K562 (cell line): ENCODE data around the gene ZCCHC3. TPM values are rescaled to one million over a fixed set of nuclear protein-coding genes. Genes with fewer than 3 reads are reported as not detected.
A peak's percentile ranks its signal among the peaks of the same experiment; 100 is the strongest.

Experiments
- ATAC-seq: fragments of 200-7000 bp; cut with Tn5 transposase; 3 replicates; pipeline ENCODE4 v1.9.1; 2020; ENCODE audit warnings: moderate library complexity
- BruUV-seq: library from RNA; stranded (reverse); fragments of 400-500 nt; replicated peaks from 2 replicates; lab custom pipeline; 2021; lab: Mats Ljungman, UMichigan
- CTCF ChIA-PET: fragments of 300-600 bp; formaldehyde crosslinking; extraction: SDS; loops from one replicate; lab custom pipeline; 2021; ENCODE audit warnings: low intra/inter-chr PET ratio; lab: Yijun Ruan, JAX
- POLR2A ChIA-PET: fragments of 300-600, 350-650 bp; sonication (Branson Sonifier 250); formaldehyde crosslinking; extraction: SDS; loops from one replicate; lab custom pipeline; 2021; ENCODE audit warnings: antibody characterized with exemption, inconsistent platforms; lab: Yijun Ruan, JAX
- DNase-seq, 4 experiments: peaks; one replicate each; pipeline versions ENCODE4 v3.0.0 to v3.0.0-alpha.2; 2011 to 2018; ENCODE audit warnings: low spot score in 3 of 4, mixed read lengths in 3 of 4; ENCODE audit errors: extremely low read depth in 1 of 4
- FAIRE-seq: peaks from 2 replicates; lab custom pipeline; 2011; peaks lifted over from hg19 to GRCh38; lab: Jason Lieb, UNC
- H2AFZ ChIP-seq: 2 replicates; pipeline ENCODE4 v1.6.0; 2011; ENCODE audit warnings: low read depth, low read length, control low read depth, inconsistent platforms
- H3K27ac ChIP-seq: fragments of 200-600 bp; 3 replicates; pipeline ENCODE4 v1.8.0; 2011; ENCODE audit warnings: low read depth, mild to moderate bottlenecking, control low read depth, inconsistent platforms, low read length, moderate library complexity, mixed read lengths; ENCODE audit errors: extremely low read depth
- H3K27me3 ChIP-seq, 2 experiments: fragments of 300-600 bp in 1 of 2; 2 replicates in 1 of 2; 3 replicates in 1 of 2; pipeline versions ENCODE4 v1.6.0 to v1.8.0; 2011; ENCODE audit warnings: inconsistent platforms in 2 of 2, low read length in 2 of 2, mild to moderate bottlenecking in 1 of 2, mixed read lengths in 1 of 2, moderate library complexity in 1 of 2; ENCODE audit not compliant: control insufficient read depth in 2 of 2, insufficient read depth in 2 of 2
- H3K36me3 ChIP-seq: fragments of 300-600 bp; 3 replicates; pipeline ENCODE4 v1.8.0; 2011; ENCODE audit warnings: mild to moderate bottlenecking, low read length, inconsistent platforms; ENCODE audit not compliant: control insufficient read depth, insufficient read depth
- H3K4me1 ChIP-seq, 2 experiments: fragments of 200-600 bp in 1 of 2; replicated peaks in 1 of 2; 2 replicates in 1 of 2; 3 replicates in 1 of 2; pipeline versions ENCODE4 v1.5.1 to v1.8.0; 2011; ENCODE audit warnings: inconsistent platforms in 2 of 2, low read length in 2 of 2, mild to moderate bottlenecking in 1 of 2, mixed read lengths in 1 of 2, moderate library complexity in 1 of 2; ENCODE audit not compliant: control insufficient read depth in 2 of 2, insufficient read depth in 2 of 2
- H3K4me2 ChIP-seq: 2 replicates; pipeline ENCODE4 v1.6.1; 2011; ENCODE audit warnings: low read length, control low read depth, inconsistent platforms, mixed read lengths; ENCODE audit not compliant: insufficient read depth
- H3K4me3 ChIP-seq: fragments of 200-600 bp; sonication (generic), shearing (Covaris generic); 2 replicates; pipeline ENCODE4 v1.5.1; 2016; ENCODE audit warnings: control low read depth, inconsistent platforms
- H3K79me2 ChIP-seq: fragments of 200-600 bp; 3 replicates; pipeline ENCODE4 v1.8.0; 2011; ENCODE audit warnings: low read length, inconsistent platforms; ENCODE audit not compliant: control insufficient read depth, insufficient read depth
- H3K9ac ChIP-seq, 2 experiments: 2 replicates each; pipeline versions ENCODE4 v1.6.0 to v1.6.1; 2011; ENCODE audit warnings: low read depth in 2 of 2, low read length in 2 of 2, control low read depth in 1 of 2, inconsistent platforms in 1 of 2, mild to moderate bottlenecking in 1 of 2, mixed read lengths in 1 of 2; ENCODE audit not compliant: insufficient read depth in 1 of 2
- H3K9me1 ChIP-seq: one replicate; pipeline ENCODE4 v1.6.0; 2011; ENCODE audit warnings: inconsistent platforms, mild to moderate bottlenecking, low read length, moderate library complexity; ENCODE audit not compliant: control insufficient read depth, insufficient read depth
- H3K9me3 ChIP-seq: replicated peaks from 2 replicates; pipeline ENCODE4 v1.5.1; 2011; ENCODE audit warnings: low read depth, low read length, inconsistent platforms; ENCODE audit not compliant: control insufficient read depth, insufficient read depth
- H4K20me1 ChIP-seq: replicated peaks from 2 replicates; pipeline ENCODE4 v1.6.1; 2011; ENCODE audit warnings: low read length, inconsistent platforms, mixed read lengths; ENCODE audit not compliant: control insufficient read depth, insufficient read depth
- ARID3A ChIP-seq: IDR thresholded peaks from 2 replicates; pipeline ENCODE4 v1.6.1; 2012; ENCODE audit warnings: low read depth, low read length, improper control_type of control experiment, borderline replicate concordance
- CTBP1 ChIP-seq: fragments of 450-650 bp; IDR thresholded peaks from 2 replicates; pipeline ENCODE4 v1.6.1; 2016; ENCODE audit warnings: borderline replicate concordance
- DLX4 ChIP-seq: fragments of 250-450 bp; sonication (Bioruptor Pico); IDR thresholded peaks from 2 replicates; pipeline ENCODE4 v1.6.1; 2021; ENCODE audit warnings: mild to moderate bottlenecking
- ESRRA ChIP-seq: fragments of 450-650 bp; IDR thresholded peaks from 2 replicates; pipeline ENCODE4 v1.6.1; 2014; ENCODE audit warnings: low read depth, mild to moderate bottlenecking, moderate library complexity, borderline replicate concordance
- ETV1 ChIP-seq: fragments of 450-650 bp; conservative IDR thresholded peaks from 2 replicates; pipeline ENCODE4 v1.6.1; 2016; ENCODE audit warnings: missing genetic modification characterization, control low read depth, low read depth, missing compliant biosample characterization
- HBP1 ChIP-seq: fragments of 450-650 bp; formaldehyde crosslinking; IDR thresholded peaks from 2 replicates; pipeline ENCODE4 v1.4.0; 2022; ENCODE audit warnings: missing genetic modification characterization
- KDM1A ChIP-seq, 2 experiments: fragments of 450-650 bp; IDR thresholded peaks; 2 replicates each; pipeline ENCODE4 v1.6.1; 2016; ENCODE audit warnings: mild to moderate bottlenecking in 2 of 2
- MYC ChIP-seq, 2 experiments: fragments of 250-450 bp in 1 of 2; sonication (Bioruptor Pico) in 1 of 2; IDR thresholded peaks; 2 replicates each; pipeline versions ENCODE4 v1.5.1 to v1.6.1; 2012 to 2021; ENCODE audit warnings: low read depth in 2 of 2, borderline replicate concordance in 1 of 2, improper control_type of control experiment in 1 of 2, low read length in 1 of 2, mild to moderate bottlenecking in 1 of 2, moderate library complexity in 1 of 2
- NR4A1 ChIP-seq, 2 experiments: fragments of 250-450 bp in 1 of 2; fragments of 450-650 bp in 1 of 2; sonication (Bioruptor Pico) in 1 of 2; IDR thresholded peaks; 2 replicates each; pipeline versions ENCODE4 v1.4.0 to v1.6.1; 2016 to 2020; ENCODE audit warnings: mild to moderate bottlenecking in 2 of 2, missing compliant biosample characterization in 1 of 2, missing genetic modification characterization in 1 of 2, moderate library complexity in 1 of 2
- OTX1 ChIP-seq: fragments of 450-650 bp; formaldehyde crosslinking; IDR thresholded peaks from 2 replicates; pipeline ENCODE4 v1.4.0; 2022; ENCODE audit warnings: mild to moderate bottlenecking
- PCBP1 ChIP-seq: fragments of 200-400 bp; formaldehyde crosslinking; IDR thresholded peaks from 2 replicates; pipeline ENCODE4 v1.6.1; 2018; ENCODE audit warnings: mild to moderate bottlenecking, low read depth, low read length; ENCODE audit not compliant: poor library complexity, severe bottlenecking
- POLR2G ChIP-seq: fragments of 200-400 bp; formaldehyde crosslinking; IDR thresholded peaks from 2 replicates; pipeline ENCODE4 v1.6.1; 2017; ENCODE audit warnings: low read depth, mild to moderate bottlenecking, antibody characterized with exemption, low read length, moderate library complexity
- PURB ChIP-seq: sonication (generic); formaldehyde crosslinking; IDR thresholded peaks from 2 replicates; pipeline ENCODE4 v1.9.0; 2021; ENCODE audit warnings: low read depth, mild to moderate bottlenecking, missing genetic modification reagents
- RBM22 ChIP-seq: fragments of 200-400 bp; formaldehyde crosslinking; IDR thresholded peaks from 2 replicates; pipeline ENCODE4 v1.6.1; 2018; ENCODE audit warnings: low read length, low read depth; ENCODE audit not compliant: poor library complexity, severe bottlenecking
- SP2 ChIP-seq: IDR thresholded peaks from 2 replicates; pipeline ENCODE4 v1.6.1; 2011; ENCODE audit warnings: mild to moderate bottlenecking, low read depth, low read length, moderate library complexity; ENCODE audit not compliant: poor library complexity, severe bottlenecking; ENCODE audit errors: extremely low read depth
- THAP7 ChIP-seq: fragments of 250-450 bp; sonication (Bioruptor Pico); IDR thresholded peaks from 2 replicates; pipeline ENCODE4 v1.5.0; 2021
- TRIM24 ChIP-seq, 2 experiments: fragments of 450-650 bp; IDR thresholded peaks; 2 replicates each; pipeline ENCODE4 v1.6.1; 2016
- ZNF507 ChIP-seq: conservative IDR thresholded peaks from 2 replicates; pipeline ENCODE4 v1.6.1; 2017; ENCODE audit warnings: missing genetic modification characterization, missing compliant biosample characterization
- WGBS: fragments of 100-300 bp; shearing (Covaris generic); methylation state at CpG from one replicate; pipeline ENCODE4 v1.1.6; 2016; ENCODE audit warnings: low coverage, mixed read lengths; ENCODE audit not compliant: insufficient coverage; ENCODE audit errors: missing lambda C conversion rate; 5-methylcytosine and 5-hydroxymethylcytosine counted together
- in situ Hi-C: fragments of 300-500 bp; cut with MboI; formaldehyde crosslinking; loops from 4 replicates; pipeline ENCODE4 v1.15.0; 2018; ENCODE audit warnings: inconsistent platforms, mixed read lengths
- intact Hi-C: fragments of 100-400 bp; cut with micrococcal nuclease; formaldehyde crosslinking; loops from 2 replicates; pipeline ENCODE4 v1.14.2; 2022
- polyA plus RNA-seq, 8 experiments: library from polyadenylated mRNA; depleted of rRNA in 4 of 8; stranded (reverse) in 5 of 8; unstranded in 3 of 8; fragments of >200 nt; fragmentation: Nextera tagmentation in 2 of 8; fragmentation: Illumina TruSeq in 1 of 8; extraction: Ambion mirVana in 2 of 8; extraction: Trizol in 1 of 8; gene quantifications; 2 replicates each; pipeline versions ENCODE4 v1.2.1 to v1.2.3, GENCODE V29; 2011 to 2014; ENCODE audit warnings: inconsistent platforms in 1 of 8, missing spikeins in 1 of 8
- total RNA-seq, 7 experiments: library from RNA; depleted of rRNA in 6 of 7; stranded (reverse); fragments of >200 nt in 6 of 7; fragmentation: Illumina TruSeq in 2 of 7; extraction: Trizol in 2 of 7; gene quantifications; 2 replicates each; pipeline versions ENCODE4 v1.2.1 to v1.2.3, GENCODE V29; 2011 to 2021; ENCODE audit warnings: low replicate concordance in 1 of 7

Gene ZCCHC3
- total and polyA plus RNA-seq, 9 of the 15 experiments (the other 6 are each of a cell fraction or from before 2014, with no cell fraction given), result 2.8 to 23.3 (median 16.5) TPM

- in situ Hi-C loops, result no loop called here
- ATAC-seq, result no peak
- peak overlapping the region; percentile 22; the same call in 1 of the 2 replicates for H2AFZ ChIP-seq
- peaks cover 13% of the 10 kb centered on the region for H4K20me1 ChIP-seq
- DNase-seq, result no peak
- POLR2A ChIA-PET, result interaction anchor here (1.1 kb wide), 1 partner anchor 29 kb away, joined by 5 read pairs; the partner anchor contains the start of gene SOX12
- no peaks in the 10 kb centered on the region for H3K9me3 ChIP-seq
- intact Hi-C loops, result loop anchor here (2.0 kb wide), 1 partner anchor 29 kb away; the partner anchor contains the start of gene SOX12
- H3K4me3 ChIP-seq, result no peak overlapping the region
- peaks cover 18% of the 10 kb centered on the region; the same call in 2 of the 3 replicates for H3K36me3 ChIP-seq
- no peak overlapping the region for H3K9ac ChIP-seq
- peaks cover 21 to 26% of the 10 kb centered on the region in 2 experiments; a peak in 4 of 5 replicates for H3K4me1 ChIP-seq
- FAIRE-seq, result no peak
- H3K79me2 ChIP-seq, result peaks cover 42% of the 10 kb centered on the region
- H3K4me2 ChIP-seq, result no peak overlapping the region; the same call in 1 of the 2 replicates
- no peaks in the 10 kb centered on the region for H3K27me3 ChIP-seq
- CTCF ChIA-PET, result no interaction called here
- no TSS peak for BruUV-seq
- no peaks in the 10 kb centered on the region for H3K9me1 ChIP-seq
- H3K27ac ChIP-seq, result no peak overlapping the region
- WGBS, result 56% methylated on average over 4 of the region's 4 CpGs
- TF ChIP-seq NR4A1 (CRISPR knock-in tag; IDR thresholded peaks at IDR 0.05) (no peak), NR4A1 (tag; IDR thresholded peaks at IDR 0.05) (no peak), HBP1 (CRISPR knock-in tag) (no peak), ZNF507 (tag) (no peak), KDM1A (IDR thresholded peaks at IDR 0.05) (no peak), RBM22 (no peak), CTBP1 (no peak), PCBP1 (no peak), THAP7 (no peak), TRIM24 (IDR thresholded peaks at IDR 0.05) (no peak), MYC (IDR thresholded peaks at IDR 0.05; ENCODE audit: low read depth, low read length) (no peak), MYC (CRISPR knock-in tag; IDR thresholded peaks at IDR 0.05; ENCODE audit: borderline replicate concordance, low read depth) (no peak), OTX1 (CRISPR knock-in tag) (no peak), ETV1 (tag) (no peak), ARID3A (no peak), PURB (CRISPR knock-in tag) (no peak), POLR2G (no peak), ESRRA (no peak), SP2 (no peak), DLX4 (CRISPR knock-in tag) (no peak)
Observed at GRCh38 chr20:295804-296203, 1.6 kb upstream of the ZCCHC3 start.
